ENCODE results near the gene EFNA2.
"Not testable (repeated sequence)": the region's sequence is repeated elsewhere in the genome, so short reads cannot be mapped to it uniquely, and the experiment has no call there.

Gene EFNA2

DNA sequence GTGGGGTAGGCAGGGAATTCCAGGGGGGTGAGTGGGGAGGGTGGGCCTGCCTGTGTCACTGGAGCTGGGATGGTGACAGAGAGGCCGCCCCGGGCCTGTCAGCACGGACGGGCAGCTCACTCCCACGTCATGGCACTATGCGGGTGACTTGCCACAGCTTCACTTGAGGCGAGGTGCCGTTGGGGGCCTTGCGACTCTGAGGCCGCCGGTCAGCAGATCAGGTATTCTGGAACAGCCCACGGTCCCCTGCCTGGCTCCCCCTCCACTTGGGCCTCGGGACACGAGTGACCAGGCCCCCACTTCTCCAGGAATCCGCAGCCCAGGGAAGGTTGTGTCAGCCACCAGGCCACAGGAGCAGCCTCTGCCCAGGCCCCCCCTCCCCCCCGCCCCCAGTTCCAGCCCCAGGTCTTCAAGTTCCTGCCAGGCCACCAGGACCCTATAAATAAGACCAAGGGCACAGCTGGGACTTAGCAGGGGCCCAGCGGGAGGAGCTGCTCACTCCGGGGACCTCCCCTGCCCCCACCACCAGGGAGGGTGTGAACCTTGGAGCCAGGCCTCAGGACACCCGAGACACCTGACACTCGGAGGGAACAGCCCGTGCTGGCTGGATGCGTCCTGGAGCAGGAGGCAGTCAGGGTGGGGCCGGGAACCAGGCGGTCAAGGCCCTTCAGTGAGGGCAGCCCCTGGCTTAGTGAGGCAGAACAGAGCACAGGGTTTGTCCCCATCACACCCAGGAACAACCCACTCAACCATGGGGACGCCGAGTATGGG, 40.0 kb upstream of the EFNA2 start:
- ChIA-PET POLR2A (interaction anchor here (4.0 kb wide), 1 partner anchor 22 kb away, joined by 65 read pairs; the partner anchor contains the start of gene CIRBP), CTCF (interaction anchor here (1.1 to 9.8 kb wide), 4 partner anchors 16 to 326 kb away, joined by 3 to 491 read pairs (median 26); partner anchors contain the start of gene CIRBP)

DNA sequence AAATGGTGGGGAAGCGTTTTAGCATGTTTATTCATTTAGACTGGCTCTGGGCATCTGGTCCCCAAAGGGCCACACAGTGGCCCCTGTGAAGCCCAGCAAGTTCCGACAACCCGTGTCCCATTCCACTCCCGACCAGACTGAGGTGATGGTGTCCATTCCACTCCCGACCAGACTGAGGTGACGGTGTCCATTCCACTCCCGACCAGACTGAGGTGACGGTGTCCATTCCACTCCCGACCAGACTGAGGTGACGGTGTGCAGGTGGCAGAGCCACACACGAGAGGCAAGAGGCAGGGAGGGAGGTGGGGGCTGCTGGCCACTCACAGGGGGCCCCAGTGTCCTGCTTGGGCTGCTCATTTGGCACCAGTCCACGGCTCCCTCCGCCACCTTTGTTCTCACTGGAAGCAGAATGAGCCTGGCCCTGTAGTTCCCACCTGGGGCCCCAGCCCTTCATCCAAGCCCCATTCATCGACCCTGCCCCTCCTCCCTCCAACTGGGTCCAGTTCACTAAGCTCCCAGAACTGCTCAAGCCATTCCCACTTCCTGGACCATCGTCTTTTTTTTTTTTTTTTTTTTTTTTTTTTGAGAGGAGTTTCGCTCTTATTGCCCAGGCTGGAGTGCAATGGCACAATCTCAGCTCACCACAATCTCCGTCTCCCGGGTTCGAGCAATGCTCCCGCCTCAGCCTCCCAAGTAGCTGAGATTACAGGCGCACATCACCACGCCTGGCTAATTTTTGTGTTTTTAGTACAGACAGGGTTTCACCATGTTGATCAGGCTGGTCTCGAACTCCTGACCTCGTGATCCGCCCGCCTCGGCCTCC, 39.2 kb upstream of the EFNA2 start:
- POLR2A ChIA-PET: interaction anchor here (4.0 kb wide), 1 partner anchor 21 kb away, joined by 65 read pairs; the partner anchor contains the start of gene CIRBP
- not testable (repeated sequence) for DNase-seq (ENCODE audit: extremely low spot score)
- CTCF ChIA-PET: interaction anchor here (9.8 kb wide), 1 partner anchor 15 kb away, joined by 491 read pairs; the partner anchor contains the start of gene CIRBP

More for the DNA sequence above, 40.0 kb upstream of the EFNA2 start:
- no peak for DNase-seq (ENCODE audit: extremely low spot score)
- TF ChIP-seq, protein P1, sequence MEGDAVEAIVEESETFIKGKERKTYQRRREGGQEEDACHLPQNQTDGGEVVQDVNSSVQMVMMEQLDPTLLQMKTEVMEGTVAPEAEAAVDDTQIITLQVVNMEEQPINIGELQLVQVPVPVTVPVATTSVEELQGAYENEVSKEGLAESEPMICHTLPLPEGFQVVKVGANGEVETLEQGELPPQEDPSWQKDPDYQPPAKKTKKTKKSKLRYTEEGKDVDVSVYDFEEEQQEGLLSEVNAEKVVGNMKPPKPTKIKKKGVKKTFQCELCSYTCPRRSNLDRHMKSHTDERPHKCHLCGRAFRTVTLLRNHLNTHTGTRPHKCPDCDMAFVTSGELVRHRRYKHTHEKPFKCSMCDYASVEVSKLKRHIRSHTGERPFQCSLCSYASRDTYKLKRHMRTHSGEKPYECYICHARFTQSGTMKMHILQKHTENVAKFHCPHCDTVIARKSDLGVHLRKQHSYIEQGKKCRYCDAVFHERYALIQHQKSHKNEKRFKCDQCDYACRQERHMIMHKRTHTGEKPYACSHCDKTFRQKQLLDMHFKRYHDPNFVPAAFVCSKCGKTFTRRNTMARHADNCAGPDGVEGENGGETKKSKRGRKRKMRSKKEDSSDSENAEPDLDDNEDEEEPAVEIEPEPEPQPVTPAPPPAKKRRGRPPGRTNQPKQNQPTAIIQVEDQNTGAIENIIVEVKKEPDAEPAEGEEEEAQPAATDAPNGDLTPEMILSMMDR (IDR thresholded peaks at IDR 0.05; ENCODE audit: control extremely low read depth, extremely low read depth, low read depth, missing control alignments): no peak

DNA sequence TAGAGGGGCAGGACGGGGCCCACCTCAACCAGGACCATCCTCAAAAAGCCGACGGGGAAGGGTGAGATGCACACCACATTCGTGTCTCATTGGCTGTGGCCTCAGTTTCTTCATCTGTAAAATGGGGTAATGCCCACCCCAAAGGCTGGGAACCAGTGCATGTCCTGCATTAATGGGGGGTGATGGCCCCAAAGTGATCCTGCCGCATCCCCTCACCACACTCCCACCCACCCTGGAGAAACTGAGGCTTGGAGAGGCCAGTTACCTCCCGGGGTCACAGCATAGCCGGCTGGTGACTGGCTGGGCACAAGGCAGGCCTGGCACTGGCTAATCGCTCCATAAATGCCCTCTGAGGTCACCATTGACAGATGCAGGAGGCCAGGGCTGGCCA, 37.9 kb upstream of the EFNA2 start:
- TF ChIP-seq, protein P1 (IDR thresholded peaks at IDR 0.05; ENCODE audit: control extremely low read depth, extremely low read depth, low read depth, missing control alignments): no peak
- POLR2A ChIA-PET: no interaction called here
- no peak for DNase-seq (ENCODE audit: extremely low spot score)
- CTCF ChIA-PET: interaction anchor here (9.8 kb wide), 1 partner anchor 14 kb away, joined by 491 read pairs; the partner anchor contains the start of gene CIRBP

DNA sequence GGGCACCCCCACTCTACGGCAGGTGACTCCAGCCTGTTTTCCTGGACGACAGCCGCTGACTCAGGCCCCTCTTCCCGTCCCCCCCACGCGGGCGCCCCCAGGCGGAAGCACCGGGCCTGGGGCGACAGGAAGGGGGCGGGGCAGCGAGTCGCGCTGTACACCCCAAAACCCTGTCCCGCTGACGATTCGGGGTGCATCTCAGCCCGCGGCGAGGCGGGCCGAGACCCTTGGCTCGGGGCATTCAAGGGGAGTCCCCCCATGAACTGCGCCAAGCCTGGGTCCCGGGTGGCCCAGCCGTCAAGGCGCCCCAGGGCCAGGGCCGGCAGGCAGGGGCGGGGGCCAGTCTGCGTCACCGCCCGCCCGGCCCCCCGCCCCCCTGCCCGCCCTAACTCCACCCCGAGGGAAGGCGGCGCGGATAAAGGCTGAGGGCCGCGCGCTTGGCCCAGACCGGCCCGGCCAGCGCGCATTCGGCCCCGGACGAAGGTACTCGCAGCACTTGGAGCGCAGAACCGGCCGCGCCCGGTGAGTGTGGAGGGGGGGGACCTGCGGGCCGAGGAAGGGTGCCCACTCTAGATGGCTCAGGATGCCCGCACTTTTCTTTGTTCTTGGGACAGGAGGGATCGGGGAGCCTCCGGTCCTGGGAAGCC, 37.4 kb upstream of the EFNA2 start, which contains the start of gene MIDN:
Gene MIDN, plus strand, starts transcription at position 445 of the 647 bp plus-strand sequence. CDS start 1,714 bp downstream, outside the sequence.
- peak; percentile 83 for DNase-seq (ENCODE audit: extremely low spot score)
- CTCF ChIA-PET: interaction anchor here (1.0 kb wide), 2 partner anchors 15 to 21 kb away, joined by 3 to 9 read pairs; partner anchors contain the start of gene CIRBP
- TF ChIP-seq, protein P1 (IDR thresholded peaks at IDR 0.05; ENCODE audit: control extremely low read depth, extremely low read depth, low read depth, missing control alignments): peak; percentile 40
- POLR2A ChIA-PET: interaction anchor here (0.6 to 0.7 kb wide), 2 partner anchors 18 to 20 kb away, joined by 3 to 4 read pairs; no protein-coding TSS in a partner anchor

DNA sequence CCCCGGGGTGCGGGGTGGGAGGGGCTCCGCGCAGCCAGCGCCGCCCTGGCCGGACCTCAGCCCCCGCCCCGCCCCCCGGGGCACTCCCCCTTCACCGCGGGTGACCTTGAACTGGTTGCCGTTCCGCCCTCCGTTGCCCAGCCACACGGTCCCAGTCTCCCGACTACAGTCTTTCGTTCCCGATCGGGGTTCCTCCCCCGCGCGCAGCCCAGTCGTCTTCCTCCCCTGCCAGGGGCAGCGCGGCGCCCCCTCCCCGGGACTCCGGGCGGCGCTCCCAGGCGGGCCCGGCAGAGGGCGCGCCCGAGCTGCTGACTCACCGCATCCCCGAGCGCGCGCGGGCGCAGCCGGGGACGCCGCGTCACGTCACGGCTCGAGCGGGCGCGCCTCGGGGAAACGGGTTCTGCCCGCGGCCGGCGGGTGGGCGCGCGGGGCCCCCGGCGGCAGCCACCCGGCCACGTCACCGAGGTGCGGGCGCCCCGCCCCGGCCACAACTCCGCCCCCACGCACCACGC, 36.8 kb upstream of the EFNA2 start:
- DNase-seq (ENCODE audit: extremely low spot score): peak; percentile 70
- CTCF ChIA-PET: interaction anchor here (0.6 to 1.0 kb wide), 4 partner anchors 14 to 135 kb away, joined by 3 to 9 read pairs (median 3); partner anchors contain the start of genes CIRBP and NDUFS7
- TF ChIP-seq, protein P1 (IDR thresholded peaks at IDR 0.05; ENCODE audit: control extremely low read depth, extremely low read depth, low read depth, missing control alignments): peak; percentile 80
- POLR2A ChIA-PET: interaction anchor here (0.6 to 0.7 kb wide), 2 partner anchors 18 to 20 kb away, joined by 3 to 4 read pairs; no protein-coding TSS in a partner anchor

DNA sequence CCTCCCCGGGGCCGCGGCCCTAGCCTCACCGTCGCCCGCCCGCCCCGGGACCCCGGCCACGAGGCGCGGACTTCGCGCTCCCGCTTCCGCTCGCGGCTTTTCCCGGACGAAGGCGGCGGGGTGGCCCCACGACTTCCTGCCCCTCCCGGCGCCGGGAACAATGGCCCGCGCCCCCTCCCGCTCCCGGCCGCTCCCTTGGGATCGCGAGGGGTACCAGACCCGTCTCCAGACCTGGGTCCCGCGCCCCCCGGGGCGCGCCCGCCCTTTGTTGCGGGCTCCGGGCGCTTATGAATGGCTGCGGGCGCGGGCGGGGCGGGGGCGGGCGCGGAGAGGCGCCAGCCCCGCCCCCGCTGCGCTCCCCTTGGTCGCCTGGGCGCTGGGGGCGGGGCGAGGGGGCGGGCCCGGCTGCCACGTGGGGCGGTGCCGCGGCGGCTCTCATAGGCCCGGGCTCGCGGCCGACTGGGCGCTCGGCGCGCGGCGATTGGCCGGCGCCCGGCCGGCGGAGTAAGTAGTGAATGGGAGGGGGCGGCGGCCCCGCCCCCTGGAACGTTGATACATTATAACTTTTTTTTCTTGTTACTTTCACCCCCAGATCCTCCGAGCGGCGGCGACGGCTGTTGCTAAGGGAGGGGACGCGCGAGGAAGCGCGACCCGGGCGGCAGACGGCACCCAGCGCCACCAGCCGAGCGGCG, 36.2 kb upstream of the EFNA2 start:
- TF ChIP-seq, protein P1 (IDR thresholded peaks at IDR 0.05; ENCODE audit: control extremely low read depth, extremely low read depth, low read depth, missing control alignments): no peak
- CTCF ChIA-PET: interaction anchor here (0.6 to 1.0 kb wide), 4 partner anchors 13 to 134 kb away, joined by 3 to 9 read pairs (median 3); partner anchors contain the start of genes CIRBP and NDUFS7
- POLR2A ChIA-PET: no interaction called here
- peak; percentile 94 for DNase-seq (ENCODE audit: extremely low spot score)

Measured in GM10248 (cell line).